HepG2 (cell line): ENCODE data around the gene C11orf91. TPM values are rescaled to one million over a fixed set of nuclear protein-coding genes. Genes with fewer than 3 reads are reported as not detected.
A peak's percentile ranks its signal among the peaks of the same experiment; 100 is the strongest.

Experiments
- FOXK1 ChIP-seq: sonication (generic); formaldehyde crosslinking; IDR thresholded peaks from 2 replicates; pipeline ENCODE4 v1.4.0; 2020; ENCODE audit warnings: low read depth, missing genetic modification reagents, borderline replicate concordance
- HMG20B ChIP-seq: conservative IDR thresholded peaks from 2 replicates; pipeline ENCODE4 v1.6.1; 2016; ENCODE audit warnings: missing genetic modification reagents, missing compliant biosample characterization
- LBX2 ChIP-seq: sonication (generic); formaldehyde crosslinking; IDR thresholded peaks from 2 replicates; pipeline ENCODE4 v1.5.0; 2020; ENCODE audit warnings: missing genetic modification reagents, mild to moderate bottlenecking, borderline replicate concordance
- MEIS1 ChIP-seq: sonication (generic); formaldehyde crosslinking; IDR thresholded peaks from 2 replicates; pipeline ENCODE4 v1.9.0; 2021; ENCODE audit warnings: mild to moderate bottlenecking, missing genetic modification reagents, moderate library complexity, borderline replicate concordance
- NFIB ChIP-seq: sonication (generic); formaldehyde crosslinking; IDR thresholded peaks from 2 replicates; pipeline ENCODE4 v1.9.0; 2021; ENCODE audit warnings: missing genetic modification reagents, mild to moderate bottlenecking, borderline replicate concordance
- PHF21A ChIP-seq: sonication (generic); formaldehyde crosslinking; IDR thresholded peaks from 2 replicates; pipeline ENCODE4 v1.5.0; 2020; ENCODE audit warnings: mild to moderate bottlenecking, missing genetic modification reagents
- REXO4 ChIP-seq: sonication (generic); formaldehyde crosslinking; IDR thresholded peaks from 2 replicates; pipeline ENCODE4 v1.8.0; 2022; ENCODE audit warnings: missing genetic modification reagents, mild to moderate bottlenecking, borderline replicate concordance
- SALL1 ChIP-seq: sonication (generic); formaldehyde crosslinking; IDR thresholded peaks from 2 replicates; pipeline ENCODE4 v1.8.0; 2022; ENCODE audit warnings: mild to moderate bottlenecking, missing genetic modification reagents
- SIX1 ChIP-seq: sonication (generic); formaldehyde crosslinking; IDR thresholded peaks from 2 replicates; pipeline ENCODE4 v1.4.0; 2020; ENCODE audit warnings: missing genetic modification reagents, borderline replicate concordance
- SYNCRIP ChIP-seq: fragments of 200-400 bp; formaldehyde crosslinking; IDR thresholded peaks from 2 replicates; pipeline ENCODE4 v1.6.1; 2018; ENCODE audit warnings: mild to moderate bottlenecking, low read depth, low read length; ENCODE audit not compliant: insufficient read depth
- TGIF2 ChIP-seq: IDR thresholded peaks from 2 replicates; pipeline ENCODE4 v1.6.1; 2016; ENCODE audit warnings: control low read depth, missing compliant biosample characterization
- ZNF407 ChIP-seq: sonication (generic); formaldehyde crosslinking; IDR thresholded peaks from one replicate; pipeline ENCODE4 v1.5.1; 2020; ENCODE audit warnings: mild to moderate bottlenecking, missing genetic modification reagents; ENCODE audit errors: not compliant biosample characterization
- ZNF720 ChIP-seq: sonication (generic); formaldehyde crosslinking; IDR thresholded peaks from 2 replicates; pipeline ENCODE4 v1.4.0; 2020; ENCODE audit warnings: missing genetic modification reagents
- polyA plus RNA-seq, 8 experiments: library from polyadenylated mRNA; depleted of rRNA in 3 of 8; stranded (reverse) in 7 of 8; unstranded in 1 of 8; fragments of >200 nt; fragmentation: Illumina TruSeq in 4 of 8; extraction: Trizol in 4 of 8; gene quantifications; 2 replicates each; pipeline versions ENCODE4 v1.2.1 to v1.2.3, GENCODE V29; 2011 to 2016; ENCODE audit warnings: low read depth in 4 of 8, missing spikeins in 1 of 8, mixed read lengths in 1 of 8; ENCODE audit not compliant: insufficient read depth in 1 of 8
- total RNA-seq, 5 experiments: library from RNA; depleted of rRNA; stranded (reverse); fragments of >200 nt; fragmentation: Illumina TruSeq; extraction: Trizol; gene quantifications; 2 replicates each; pipeline ENCODE4 v1.2.3, GENCODE V29; 2016; ENCODE audit warnings: low read depth in 1 of 5
- TF ChIP-seq, protein P1 (sequence below): sonication (generic); formaldehyde crosslinking; IDR thresholded peaks from 2 replicates; pipeline ENCODE4 v1.8.0; 2022; ENCODE audit warnings: missing genetic modification reagents, mild to moderate bottlenecking, borderline replicate concordance
- TF ChIP-seq, protein P2 (sequence below): sonication (generic); formaldehyde crosslinking; conservative IDR thresholded peaks from 2 replicates; pipeline ENCODE4 v1.4.0; 2020; ENCODE audit warnings: missing genetic modification reagents
- TF ChIP-seq, protein P3 (sequence below): sonication (generic); formaldehyde crosslinking; IDR thresholded peaks from 2 replicates; pipeline ENCODE4 v1.5.1; 2020; ENCODE audit warnings: mild to moderate bottlenecking, missing genetic modification reagents, borderline replicate concordance

Gene C11orf91
- total and polyA plus RNA-seq, 2 of the 13 experiments (the other 11 are each of a cell fraction or from before 2014, with no cell fraction given) = 0.35 TPM; not detected in 1

GRCh38 chr11:33695051-33695566 lies 5.5 kb downstream of the C11orf91 start (continued):
- TF ChIP-seq PHF21A = no peak; the same call in 1 of the 2 replicates
- TF ChIP-seq NFIB = no peak
- TF ChIP-seq SALL1 (CRISPR knock-in tag) = peak; percentile 29; the same call in 1 of the 2 replicates
- TF ChIP-seq, protein P1, sequence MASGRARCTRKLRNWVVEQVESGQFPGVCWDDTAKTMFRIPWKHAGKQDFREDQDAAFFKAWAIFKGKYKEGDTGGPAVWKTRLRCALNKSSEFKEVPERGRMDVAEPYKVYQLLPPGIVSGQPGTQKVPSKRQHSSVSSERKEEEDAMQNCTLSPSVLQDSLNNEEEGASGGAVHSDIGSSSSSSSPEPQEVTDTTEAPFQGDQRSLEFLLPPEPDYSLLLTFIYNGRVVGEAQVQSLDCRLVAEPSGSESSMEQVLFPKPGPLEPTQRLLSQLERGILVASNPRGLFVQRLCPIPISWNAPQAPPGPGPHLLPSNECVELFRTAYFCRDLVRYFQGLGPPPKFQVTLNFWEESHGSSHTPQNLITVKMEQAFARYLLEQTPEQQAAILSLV = no peak
- no peak for TF ChIP-seq SYNCRIP
- TF ChIP-seq HMG20B (CRISPR knock-in tag) = no peak
- TF ChIP-seq, protein P2, sequence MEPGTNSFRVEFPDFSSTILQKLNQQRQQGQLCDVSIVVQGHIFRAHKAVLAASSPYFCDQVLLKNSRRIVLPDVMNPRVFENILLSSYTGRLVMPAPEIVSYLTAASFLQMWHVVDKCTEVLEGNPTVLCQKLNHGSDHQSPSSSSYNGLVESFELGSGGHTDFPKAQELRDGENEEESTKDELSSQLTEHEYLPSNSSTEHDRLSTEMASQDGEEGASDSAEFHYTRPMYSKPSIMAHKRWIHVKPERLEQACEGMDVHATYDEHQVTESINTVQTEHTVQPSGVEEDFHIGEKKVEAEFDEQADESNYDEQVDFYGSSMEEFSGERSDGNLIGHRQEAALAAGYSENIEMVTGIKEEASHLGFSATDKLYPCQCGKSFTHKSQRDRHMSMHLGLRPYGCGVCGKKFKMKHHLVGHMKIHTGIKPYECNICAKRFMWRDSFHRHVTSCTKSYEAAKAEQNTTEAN (CRISPR knock-in tag) = no peak
- no peak for TF ChIP-seq REXO4 (CRISPR knock-in tag)
- no peak for TF ChIP-seq ZNF720
- TF ChIP-seq MEIS1 (CRISPR knock-in tag) = no peak
- TF ChIP-seq TGIF2 (CRISPR knock-in tag) = no peak
- no peak for TF ChIP-seq SIX1
- TF ChIP-seq LBX2 (CRISPR knock-in tag) = no peak
- no peak for TF ChIP-seq FOXK1 (CRISPR knock-in tag)
- TF ChIP-seq, protein P3, sequence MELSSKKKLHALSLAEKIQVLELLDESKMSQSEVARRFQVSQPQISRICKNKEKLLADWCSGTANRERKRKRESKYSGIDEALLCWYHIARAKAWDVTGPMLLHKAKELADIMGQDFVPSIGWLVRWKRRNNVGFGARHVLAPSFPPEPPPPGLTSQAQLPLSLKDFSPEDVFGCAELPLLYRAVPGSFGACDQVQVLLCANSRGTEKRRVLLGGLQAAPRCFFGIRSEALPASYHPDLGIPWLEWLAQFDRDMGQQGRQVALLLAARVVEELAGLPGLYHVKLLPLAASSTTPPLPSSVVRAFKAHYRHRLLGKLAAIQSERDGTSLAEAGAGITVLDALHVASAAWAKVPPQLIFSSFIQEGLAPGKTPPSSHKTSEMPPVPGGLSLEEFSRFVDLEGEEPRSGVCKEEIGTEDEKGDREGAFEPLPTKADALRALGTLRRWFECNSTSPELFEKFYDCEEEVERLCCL = no peak
- no peak for TF ChIP-seq ZNF407 (CRISPR knock-in tag)
